GM19099 (cell line): ENCODE measurements around the gene DOCK3.

Experiments used
- POLR2A ChIP-seq: IDR thresholded peaks from 3 replicates; pipeline ENCODE4 v1.6.1; 2011; ENCODE audit warnings: low read depth; ENCODE audit not compliant: insufficient read length; ENCODE audit errors: extremely low read depth

DOCK3 gene

GRCh38 chr3:51099794-51100535 lies 425.2 kb downstream of the DOCK3 start:
- no peak for TF ChIP-seq POLR2A

GRCh38 chr3:51100536-51100851 lies 425.8 kb downstream of the DOCK3 start:
- no peak for TF ChIP-seq POLR2A

- no peak for TF ChIP-seq POLR2A
Observed at GRCh38 chr3:51102396-51102795, 427.7 kb downstream of the DOCK3 start.

GRCh38 chr3:51106242-51106876 lies 431.6 kb downstream of the DOCK3 start:
- no peak for TF ChIP-seq POLR2A

GRCh38 chr3:51110586-51110985 lies 435.9 kb downstream of the DOCK3 start:
- TF ChIP-seq POLR2A: no peak

- TF ChIP-seq POLR2A: no peak
Observed at GRCh38 chr3:51122944-51123343, 448.2 kb downstream of the DOCK3 start.

- TF ChIP-seq POLR2A: no peak
Observed at GRCh38 chr3:51123531-51123930, 448.8 kb downstream of the DOCK3 start.

GRCh38 chr3:51137715-51138114 lies 463.0 kb downstream of the DOCK3 start:
- no peak for TF ChIP-seq POLR2A

- TF ChIP-seq POLR2A: no peak
Observed at GRCh38 chr3:51139616-51140015, 464.9 kb downstream of the DOCK3 start.

- no peak for TF ChIP-seq POLR2A
Observed at GRCh38 chr3:51141573-51141972, 466.8 kb downstream of the DOCK3 start.

- TF ChIP-seq POLR2A: no peak
Observed at GRCh38 chr3:51145811-51146585, 471.3 kb downstream of the DOCK3 start.

GRCh38 chr3:51146781-51147180 lies 472.1 kb downstream of the DOCK3 start:
- no peak for TF ChIP-seq POLR2A

- no peak for TF ChIP-seq POLR2A
Observed at GRCh38 chr3:51156147-51156546, 481.4 kb downstream of the DOCK3 start.

- TF ChIP-seq POLR2A: no peak
Observed at GRCh38 chr3:51163051-51163450, 488.3 kb downstream of the DOCK3 start.

GRCh38 chr3:51173518-51174271 lies 499.0 kb downstream of the DOCK3 start:
- no peak for TF ChIP-seq POLR2A
